Prostate gland (tissue), 2 donors: ENCODE results near the gene FANK1. TPM values are rescaled to one million over a fixed set of nuclear protein-coding genes. Genes with fewer than 3 reads are reported as not detected.

ENCODE experiments used
- DNase-seq: peaks from one replicate; pipeline ENCODE4 v3.0.0-alpha.2; 2019; ENCODE audit warnings: low spot score
- H3K27ac ChIP-seq, 2 donors: fragments of 200-600 bp; sonication (generic); 2 replicates each; pipeline ENCODE4 v1.5.1; 2017 to 2019
- H3K27me3 ChIP-seq: fragments of 200-600 bp; sonication (generic); replicated peaks from 2 replicates; pipeline ENCODE4 v1.5.1; 2019; ENCODE audit not compliant: insufficient read depth
- H3K36me3 ChIP-seq, 2 donors: fragments of 200-600 bp; sonication (generic); 1 replicate in 1 of 2; 2 replicates in 1 of 2; pipeline versions ENCODE4 v1.5.1 to v1.8.1; 2017 to 2019
- H3K4me1 ChIP-seq: fragments of 200-600 bp; sonication (generic); replicated peaks from 2 replicates; pipeline ENCODE4 v1.5.1; 2019
- H3K4me3 ChIP-seq, 2 donors: fragments of 200-600 bp; sonication (generic); 2 replicates each; pipeline ENCODE4 v1.5.1; 2017 to 2019
- H3K9me3 ChIP-seq: fragments of 200-600 bp; sonication (generic); 2 replicates; pipeline ENCODE4 v1.5.1; 2017
- CTCF ChIP-seq, 4 experiments: fragments of 200-600 bp in 2 of 4; fragments of 450-650 bp in 2 of 4; sonication (generic) in 2 of 4; IDR thresholded peaks; 1 replicate in 3 of 4; 2 replicates in 1 of 4; pipeline ENCODE4 v1.5.1; 2016 to 2019; ENCODE audit warnings: antibody characterized with exemption in 4 of 4, mild to moderate bottlenecking in 2 of 4, moderate library complexity in 2 of 4
- POLR2A ChIP-seq: fragments of 450-650 bp; IDR thresholded peaks from one replicate; pipeline ENCODE4 v1.6.1; 2016; ENCODE audit warnings: antibody characterized with exemption, mild to moderate bottlenecking
- POLR2AphosphoS5 ChIP-seq: sonication (generic); formaldehyde crosslinking; IDR thresholded peaks from one replicate; pipeline ENCODE4 v1.6.1; 2017; ENCODE audit warnings: antibody characterized with exemption
- WGBS: methylation state at CpG from one replicate; pipeline ENCODE4 v1.1.5; 2018; 5-methylcytosine and 5-hydroxymethylcytosine counted together
- intact Hi-C: fragments of 100-400 bp; cut with DNase I; formaldehyde crosslinking; loops from one replicate; pipeline ENCODE4 v1.14.2; 2022
- total RNA-seq, 2 donors: library from RNA; depleted of rRNA; stranded (reverse); fragments of >200 nt; gene quantifications; one replicate each; pipeline ENCODE4 v1.1.0, GENCODE V29; 2016

The FANK1 gene
- total RNA-seq, 2 donors from 2014 or later = 2.6 to 7.9 TPM

DNA sequence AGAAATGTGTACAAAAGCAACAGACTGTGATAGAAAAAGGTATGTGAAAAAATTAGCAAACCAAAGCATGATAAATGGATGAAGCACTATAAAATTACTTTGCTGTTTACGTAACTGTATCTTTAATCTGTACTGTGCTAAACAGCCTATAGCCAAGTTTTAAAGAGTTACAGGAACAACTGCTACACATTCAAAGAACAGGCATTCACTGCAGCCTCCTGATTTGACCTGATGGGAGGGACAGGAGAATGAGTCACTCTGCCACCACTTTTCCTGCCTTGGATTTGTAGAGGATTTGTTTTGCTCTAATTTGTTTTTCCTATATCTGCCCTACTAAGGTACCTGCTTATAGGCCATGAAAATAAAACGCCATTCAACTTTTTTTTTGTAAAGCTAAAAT, 116.1 kb downstream of the FANK1 start:
- no peaks in the 10 kb centered on the region for H3K4me1 ChIP-seq
- no peaks in the 10 kb centered on the region for H3K9me3 ChIP-seq
- DNase-seq = no peak
- 92% methylated on average over 2 of the region's 2 CpGs for WGBS
- intact Hi-C loops = no loop called here
- H3K27ac ChIP-seq = no peak overlapping the region
- H3K4me3 ChIP-seq = no peak overlapping the region
- H3K27me3 ChIP-seq = no peaks in the 10 kb centered on the region
- H3K36me3 ChIP-seq = no peaks in the 10 kb centered on the region
- TF ChIP-seq POLR2A = no peak
- no peak for TF ChIP-seq CTCF (IDR thresholded peaks at IDR 0.05)
- TF ChIP-seq POLR2AphosphoS5 = no peak

GRCh38 chr10:126013489-126014281, 117.3 kb downstream of the FANK1 start:
- TF ChIP-seq CTCF (IDR thresholded peaks at IDR 0.05) (no peak), POLR2AphosphoS5 (no peak), POLR2A (no peak)
- intact Hi-C loops = no loop called here
- DNase-seq = no peak
- H3K4me3 ChIP-seq = no peak overlapping the region
- no peaks in the 10 kb centered on the region for H3K27me3 ChIP-seq
- H3K4me1 ChIP-seq = no peaks in the 10 kb centered on the region
- 82% methylated on average over 10 of the region's 10 CpGs for WGBS
- no peak overlapping the region for H3K27ac ChIP-seq
- no peaks in the 10 kb centered on the region for H3K36me3 ChIP-seq
- no peaks in the 10 kb centered on the region for H3K9me3 ChIP-seq

DNA sequence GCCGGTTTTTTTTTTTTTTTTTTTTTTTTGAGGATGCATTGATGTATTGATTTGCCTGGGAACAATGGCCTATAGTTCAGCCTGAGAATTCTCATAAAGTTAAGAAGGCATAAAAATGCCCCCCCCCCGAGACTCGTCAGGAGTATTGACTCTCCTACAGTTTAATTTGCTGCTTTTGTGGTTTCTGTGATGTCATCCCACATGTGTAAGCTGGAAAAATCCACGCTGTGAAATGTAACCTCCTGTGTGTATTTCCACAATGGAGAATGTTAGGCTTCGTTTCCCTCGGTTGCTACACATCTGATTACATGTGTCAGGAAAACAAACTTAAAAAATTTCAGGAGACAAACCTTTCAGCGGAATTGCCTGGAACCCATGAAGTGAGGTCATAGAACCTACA, 117.9 kb downstream of the FANK1 start:
- H3K4me1 ChIP-seq = no peaks in the 10 kb centered on the region
- TF ChIP-seq POLR2A = no peak
- no peak for TF ChIP-seq CTCF (IDR thresholded peaks at IDR 0.05)
- TF ChIP-seq POLR2AphosphoS5 = no peak
- H3K4me3 ChIP-seq = no peak overlapping the region
- intact Hi-C loops = no loop called here
- H3K9me3 ChIP-seq = no peaks in the 10 kb centered on the region
- no peak overlapping the region for H3K27ac ChIP-seq
- no peaks in the 10 kb centered on the region for H3K36me3 ChIP-seq
- DNase-seq = no peak
- 73% methylated on average over 7 of the region's 7 CpGs for WGBS
- no peaks in the 10 kb centered on the region for H3K27me3 ChIP-seq

- no peak for DNase-seq
- no peaks in the 10 kb centered on the region for H3K9me3 ChIP-seq
- intact Hi-C loops = no loop called here
- no peak overlapping the region for H3K4me3 ChIP-seq
- TF ChIP-seq POLR2A (no peak), CTCF (IDR thresholded peaks at IDR 0.05) (no peak), POLR2AphosphoS5 (no peak)
- no peaks in the 10 kb centered on the region for H3K36me3 ChIP-seq
- no peaks in the 10 kb centered on the region for H3K27me3 ChIP-seq
- no peaks in the 10 kb centered on the region for H3K4me1 ChIP-seq
- no peak overlapping the region for H3K27ac ChIP-seq
- 52% methylated on average over 3 of the region's 3 CpGs for WGBS
Measured at GRCh38 chr10:126015413-126015812, 119.0 kb downstream of the FANK1 start.

GRCh38 chr10:126016156-126016805, 119.9 kb downstream of the FANK1 start:
- TF ChIP-seq CTCF (IDR thresholded peaks at IDR 0.05) (no peak), POLR2AphosphoS5 (no peak), POLR2A (no peak)
- intact Hi-C loops = no loop called here
- no peak overlapping the region for H3K27ac ChIP-seq
- no peak for DNase-seq
- H3K4me1 ChIP-seq = no peaks in the 10 kb centered on the region
- H3K4me3 ChIP-seq = no peak overlapping the region
- H3K36me3 ChIP-seq = no peaks in the 10 kb centered on the region
- 93% methylated on average over 4 of the region's 4 CpGs for WGBS
- no peaks in the 10 kb centered on the region for H3K9me3 ChIP-seq
- no peaks in the 10 kb centered on the region for H3K27me3 ChIP-seq
